ENCODE data around the gene TBC1D22B.
"Not testable (repeated sequence)": the region's sequence is repeated elsewhere in the genome, so short reads cannot be mapped to it uniquely, and the experiment has no call there.

- TF ChIP-seq, protein P1, sequence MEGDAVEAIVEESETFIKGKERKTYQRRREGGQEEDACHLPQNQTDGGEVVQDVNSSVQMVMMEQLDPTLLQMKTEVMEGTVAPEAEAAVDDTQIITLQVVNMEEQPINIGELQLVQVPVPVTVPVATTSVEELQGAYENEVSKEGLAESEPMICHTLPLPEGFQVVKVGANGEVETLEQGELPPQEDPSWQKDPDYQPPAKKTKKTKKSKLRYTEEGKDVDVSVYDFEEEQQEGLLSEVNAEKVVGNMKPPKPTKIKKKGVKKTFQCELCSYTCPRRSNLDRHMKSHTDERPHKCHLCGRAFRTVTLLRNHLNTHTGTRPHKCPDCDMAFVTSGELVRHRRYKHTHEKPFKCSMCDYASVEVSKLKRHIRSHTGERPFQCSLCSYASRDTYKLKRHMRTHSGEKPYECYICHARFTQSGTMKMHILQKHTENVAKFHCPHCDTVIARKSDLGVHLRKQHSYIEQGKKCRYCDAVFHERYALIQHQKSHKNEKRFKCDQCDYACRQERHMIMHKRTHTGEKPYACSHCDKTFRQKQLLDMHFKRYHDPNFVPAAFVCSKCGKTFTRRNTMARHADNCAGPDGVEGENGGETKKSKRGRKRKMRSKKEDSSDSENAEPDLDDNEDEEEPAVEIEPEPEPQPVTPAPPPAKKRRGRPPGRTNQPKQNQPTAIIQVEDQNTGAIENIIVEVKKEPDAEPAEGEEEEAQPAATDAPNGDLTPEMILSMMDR (IDR thresholded peaks at IDR 0.05) = not testable (repeated sequence)
- not testable (repeated sequence) for TF ChIP-seq POLR2A (IDR thresholded peaks at IDR 0.05)
Measured at GRCh38 chr6:37297637-37298036, 40.1 kb downstream of the TBC1D22B start.
